K562 (cell line): ENCODE data around the gene PTPRT. TPM values are rescaled to one million over a fixed set of nuclear protein-coding genes. Genes with fewer than 3 reads are reported as not detected.

Experiments
- ARID2 ChIP-seq: fragments of 450-650 bp; IDR thresholded peaks from 2 replicates; pipeline ENCODE4 v1.6.1; 2017; ENCODE audit warnings: antibody characterized with exemption, mild to moderate bottlenecking
- BACH1 ChIP-seq: fragments of 200-800 bp; sonication (Bioruptor generic); IDR thresholded peaks from 2 replicates; pipeline ENCODE4 v1.6.1; 2016; ENCODE audit warnings: missing genetic modification characterization, missing compliant biosample characterization
- BDP1 ChIP-seq: IDR thresholded peaks from 3 replicates; pipeline ENCODE4 v1.6.1; 2011; ENCODE audit not compliant: insufficient read length, insufficient read depth
- HDAC1 ChIP-seq, 2 experiments: fragments of 450-650 bp; IDR thresholded peaks; 2 replicates each; pipeline ENCODE4 v1.6.1; 2016 to 2017; ENCODE audit warnings: inconsistent platforms in 1 of 2, mild to moderate bottlenecking in 1 of 2, moderate library complexity in 1 of 2
- HOXB6 ChIP-seq: fragments of 250-450 bp; sonication (Bioruptor Pico); IDR thresholded peaks from 2 replicates; pipeline ENCODE4 v1.5.1; 2022; ENCODE audit warnings: mild to moderate bottlenecking, borderline replicate concordance
- PCBP2 ChIP-seq: fragments of 200-400 bp; formaldehyde crosslinking; IDR thresholded peaks from 2 replicates; pipeline ENCODE4 v1.6.1; 2018; ENCODE audit warnings: low read length, low read depth, mild to moderate bottlenecking, moderate library complexity; ENCODE audit not compliant: poor library complexity, severe bottlenecking
- SP1 ChIP-seq: sonication (generic); formaldehyde crosslinking; IDR thresholded peaks from 2 replicates; pipeline ENCODE4 v1.8.1; 2022; ENCODE audit warnings: mild to moderate bottlenecking, missing genetic modification reagents
- SREBF2 ChIP-seq: sonication (generic); formaldehyde crosslinking; IDR thresholded peaks from 2 replicates; pipeline ENCODE4 v1.4.0; 2020; ENCODE audit warnings: mild to moderate bottlenecking, missing genetic modification reagents
- polyA plus RNA-seq, 8 experiments: library from polyadenylated mRNA; depleted of rRNA in 4 of 8; stranded (reverse) in 5 of 8; unstranded in 3 of 8; fragments of >200 nt; fragmentation: Nextera tagmentation in 2 of 8; fragmentation: Illumina TruSeq in 1 of 8; extraction: Ambion mirVana in 2 of 8; extraction: Trizol in 1 of 8; gene quantifications; 2 replicates each; pipeline versions ENCODE4 v1.2.1 to v1.2.3, GENCODE V29; 2011 to 2014; ENCODE audit warnings: inconsistent platforms in 1 of 8, missing spikeins in 1 of 8
- total RNA-seq, 7 experiments: library from RNA; depleted of rRNA in 6 of 7; stranded (reverse); fragments of >200 nt in 6 of 7; fragmentation: Illumina TruSeq in 2 of 7; extraction: Trizol in 2 of 7; gene quantifications; 2 replicates each; pipeline versions ENCODE4 v1.2.1 to v1.2.3, GENCODE V29; 2011 to 2021; ENCODE audit warnings: low replicate concordance in 1 of 7
- TF ChIP-seq, protein P1 (sequence below), 3 experiments: fragments of 200-800 bp in 1 of 3; fragments of 250-450 bp in 1 of 3; fragments of 450-650 bp in 1 of 3; sonication (Bioruptor Pico) in 1 of 3; sonication (Bioruptor generic) in 1 of 3; formaldehyde crosslinking in 1 of 3; IDR thresholded peaks; 2 replicates each; pipeline versions ENCODE4 v1.6.1 to v1.8.0; 2016 to 2022; ENCODE audit warnings: mild to moderate bottlenecking in 2 of 3, missing genetic modification characterization in 2 of 3, missing compliant biosample characterization in 1 of 3, moderate library complexity in 1 of 3
- TF ChIP-seq, protein P2 (sequence below): fragments of 250-450 bp; sonication (Bioruptor Pico); IDR thresholded peaks from 2 replicates; pipeline ENCODE4 v1.8.0; 2021; ENCODE audit warnings: mild to moderate bottlenecking, moderate library complexity
- TF ChIP-seq, protein P3 (sequence below): fragments of 250-450 bp; sonication (Bioruptor Pico); IDR thresholded peaks from 2 replicates; pipeline ENCODE4 v1.4.0; 2020; ENCODE audit warnings: mild to moderate bottlenecking, moderate library complexity
- TF ChIP-seq, protein P4 (sequence below): fragments of 450-650 bp; IDR thresholded peaks from 2 replicates; pipeline ENCODE4 v1.6.1; 2017; ENCODE audit warnings: mild to moderate bottlenecking, moderate library complexity

Gene PTPRT
- total and polyA plus RNA-seq, 9 of the 15 experiments (the other 6 are each of a cell fraction or from before 2014, with no cell fraction given): not detected

DNA sequence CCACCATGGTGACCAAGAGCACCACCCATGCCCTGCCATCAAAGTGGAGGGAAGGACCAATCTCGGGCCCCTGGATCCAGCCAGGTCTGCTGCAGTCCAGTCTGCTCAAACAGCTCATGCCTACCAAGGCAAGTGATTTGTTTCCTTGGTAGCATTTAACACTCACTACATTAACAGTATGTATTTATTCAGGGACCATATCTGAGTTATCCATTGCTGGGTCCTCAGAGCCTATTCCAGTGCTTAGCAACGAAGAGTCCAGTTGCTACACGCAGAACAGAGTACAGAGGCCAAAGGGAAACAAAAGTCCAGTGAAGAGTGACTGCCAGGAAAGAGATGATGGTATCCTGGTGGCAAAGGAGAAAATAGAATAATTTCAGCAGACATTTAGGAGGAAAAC lies 352.2 kb downstream of the PTPRT start (continued):
- TF ChIP-seq, protein P1, sequence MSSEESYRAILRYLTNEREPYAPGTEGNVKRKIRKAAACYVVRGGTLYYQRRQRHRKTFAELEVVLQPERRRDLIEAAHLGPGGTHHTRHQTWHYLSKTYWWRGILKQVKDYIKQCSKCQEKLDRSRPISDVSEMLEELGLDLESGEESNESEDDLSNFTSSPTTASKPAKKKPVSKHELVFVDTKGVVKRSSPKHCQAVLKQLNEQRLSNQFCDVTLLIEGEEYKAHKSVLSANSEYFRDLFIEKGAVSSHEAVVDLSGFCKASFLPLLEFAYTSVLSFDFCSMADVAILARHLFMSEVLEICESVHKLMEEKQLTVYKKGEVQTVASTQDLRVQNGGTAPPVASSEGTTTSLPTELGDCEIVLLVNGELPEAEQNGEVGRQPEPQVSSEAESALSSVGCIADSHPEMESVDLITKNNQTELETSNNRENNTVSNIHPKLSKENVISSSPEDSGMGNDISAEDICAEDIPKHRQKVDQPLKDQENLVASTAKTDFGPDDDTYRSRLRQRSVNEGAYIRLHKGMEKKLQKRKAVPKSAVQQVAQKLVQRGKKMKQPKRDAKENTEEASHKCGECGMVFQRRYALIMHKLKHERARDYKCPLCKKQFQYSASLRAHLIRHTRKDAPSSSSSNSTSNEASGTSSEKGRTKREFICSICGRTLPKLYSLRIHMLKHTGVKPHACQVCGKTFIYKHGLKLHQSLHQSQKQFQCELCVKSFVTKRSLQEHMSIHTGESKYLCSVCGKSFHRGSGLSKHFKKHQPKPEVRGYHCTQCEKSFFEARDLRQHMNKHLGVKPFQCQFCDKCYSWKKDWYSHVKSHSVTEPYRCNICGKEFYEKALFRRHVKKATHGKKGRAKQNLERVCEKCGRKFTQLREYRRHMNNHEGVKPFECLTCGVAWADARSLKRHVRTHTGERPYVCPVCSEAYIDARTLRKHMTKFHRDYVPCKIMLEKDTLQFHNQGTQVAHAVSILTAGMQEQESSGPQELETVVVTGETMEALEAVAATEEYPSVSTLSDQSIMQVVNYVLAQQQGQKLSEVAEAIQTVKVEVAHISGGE (CRISPR knock-in tag; IDR thresholded peaks at IDR 0.05): no peak
- TF ChIP-seq HOXB6 (CRISPR knock-in tag): no peak
- no peak for TF ChIP-seq BACH1 (tag)
- no peak for TF ChIP-seq SREBF2 (CRISPR knock-in tag)
- TF ChIP-seq BDP1: no peak
- TF ChIP-seq, protein P2, sequence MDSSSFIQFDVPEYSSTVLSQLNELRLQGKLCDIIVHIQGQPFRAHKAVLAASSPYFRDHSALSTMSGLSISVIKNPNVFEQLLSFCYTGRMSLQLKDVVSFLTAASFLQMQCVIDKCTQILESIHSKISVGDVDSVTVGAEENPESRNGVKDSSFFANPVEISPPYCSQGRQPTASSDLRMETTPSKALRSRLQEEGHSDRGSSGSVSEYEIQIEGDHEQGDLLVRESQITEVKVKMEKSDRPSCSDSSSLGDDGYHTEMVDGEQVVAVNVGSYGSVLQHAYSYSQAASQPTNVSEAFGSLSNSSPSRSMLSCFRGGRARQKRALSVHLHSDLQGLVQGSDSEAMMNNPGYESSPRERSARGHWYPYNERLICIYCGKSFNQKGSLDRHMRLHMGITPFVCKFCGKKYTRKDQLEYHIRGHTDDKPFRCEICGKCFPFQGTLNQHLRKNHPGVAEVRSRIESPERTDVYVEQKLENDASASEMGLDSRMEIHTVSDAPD (CRISPR knock-in tag): no peak
- TF ChIP-seq, protein P3, sequence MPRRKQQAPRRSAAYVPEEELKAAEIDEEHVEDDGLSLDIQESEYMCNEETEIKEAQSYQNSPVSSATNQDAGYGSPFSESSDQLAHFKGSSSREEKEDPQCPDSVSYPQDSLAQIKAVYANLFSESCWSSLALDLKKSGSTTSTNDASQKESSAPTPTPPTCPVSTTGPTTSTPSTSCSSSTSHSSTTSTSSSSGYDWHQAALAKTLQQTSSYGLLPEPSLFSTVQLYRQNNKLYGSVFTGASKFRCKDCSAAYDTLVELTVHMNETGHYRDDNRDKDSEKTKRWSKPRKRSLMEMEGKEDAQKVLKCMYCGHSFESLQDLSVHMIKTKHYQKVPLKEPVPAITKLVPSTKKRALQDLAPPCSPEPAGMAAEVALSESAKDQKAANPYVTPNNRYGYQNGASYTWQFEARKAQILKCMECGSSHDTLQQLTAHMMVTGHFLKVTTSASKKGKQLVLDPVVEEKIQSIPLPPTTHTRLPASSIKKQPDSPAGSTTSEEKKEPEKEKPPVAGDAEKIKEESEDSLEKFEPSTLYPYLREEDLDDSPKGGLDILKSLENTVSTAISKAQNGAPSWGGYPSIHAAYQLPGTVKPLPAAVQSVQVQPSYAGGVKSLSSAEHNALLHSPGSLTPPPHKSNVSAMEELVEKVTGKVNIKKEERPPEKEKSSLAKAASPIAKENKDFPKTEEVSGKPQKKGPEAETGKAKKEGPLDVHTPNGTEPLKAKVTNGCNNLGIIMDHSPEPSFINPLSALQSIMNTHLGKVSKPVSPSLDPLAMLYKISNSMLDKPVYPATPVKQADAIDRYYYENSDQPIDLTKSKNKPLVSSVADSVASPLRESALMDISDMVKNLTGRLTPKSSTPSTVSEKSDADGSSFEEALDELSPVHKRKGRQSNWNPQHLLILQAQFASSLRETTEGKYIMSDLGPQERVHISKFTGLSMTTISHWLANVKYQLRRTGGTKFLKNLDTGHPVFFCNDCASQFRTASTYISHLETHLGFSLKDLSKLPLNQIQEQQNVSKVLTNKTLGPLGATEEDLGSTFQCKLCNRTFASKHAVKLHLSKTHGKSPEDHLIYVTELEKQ (CRISPR knock-in tag): no peak
- TF ChIP-seq PCBP2: no peak
- no peak for TF ChIP-seq ARID2
- no peak for TF ChIP-seq SP1 (CRISPR knock-in tag)
- TF ChIP-seq HDAC1 (IDR thresholded peaks at IDR 0.05): no peak
- TF ChIP-seq, protein P4, sequence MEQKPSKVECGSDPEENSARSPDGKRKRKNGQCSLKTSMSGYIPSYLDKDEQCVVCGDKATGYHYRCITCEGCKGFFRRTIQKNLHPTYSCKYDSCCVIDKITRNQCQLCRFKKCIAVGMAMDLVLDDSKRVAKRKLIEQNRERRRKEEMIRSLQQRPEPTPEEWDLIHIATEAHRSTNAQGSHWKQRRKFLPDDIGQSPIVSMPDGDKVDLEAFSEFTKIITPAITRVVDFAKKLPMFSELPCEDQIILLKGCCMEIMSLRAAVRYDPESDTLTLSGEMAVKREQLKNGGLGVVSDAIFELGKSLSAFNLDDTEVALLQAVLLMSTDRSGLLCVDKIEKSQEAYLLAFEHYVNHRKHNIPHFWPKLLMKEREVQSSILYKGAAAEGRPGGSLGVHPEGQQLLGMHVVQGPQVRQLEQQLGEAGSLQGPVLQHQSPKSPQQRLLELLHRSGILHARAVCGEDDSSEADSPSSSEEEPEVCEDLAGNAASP: no peak
